H1 (cell line): ENCODE results near the gene FIG4. TPM values are rescaled to one million over a fixed set of nuclear protein-coding genes. Genes with fewer than 3 reads are reported as not detected.

ENCODE experiments used
- BACH1 ChIP-seq: IDR thresholded peaks from 2 replicates; pipeline ENCODE4 v1.6.1; 2012; ENCODE audit warnings: low read length, improper control_type of control experiment
- BCL11A ChIP-seq, 2 experiments: IDR thresholded peaks; one replicate each; pipeline ENCODE4 v1.6.1; 2011; ENCODE audit warnings: low read depth in 2 of 2, low read length in 2 of 2, mild to moderate bottlenecking in 2 of 2
- BRCA1 ChIP-seq: IDR thresholded peaks from 2 replicates; pipeline ENCODE4 v1.6.1; 2012; ENCODE audit warnings: low read depth, low read length, improper control_type of control experiment
- CBX8 ChIP-seq: fragments of 300-800, 300-1000 bp; sonication (generic); IDR thresholded peaks from 2 replicates; pipeline ENCODE4 v1.7.1; 2016; ENCODE audit warnings: low read depth, low read length, borderline replicate concordance
- CHD7 ChIP-seq: fragments of 300-600 bp; sonication (generic); IDR thresholded peaks from 2 replicates; pipeline ENCODE4 v1.7.1; 2012; ENCODE audit warnings: low read length, moderate library complexity, mild to moderate bottlenecking, inconsistent platforms; ENCODE audit not compliant: insufficient replicate concordance
- JUN ChIP-seq: IDR thresholded peaks from 2 replicates; pipeline ENCODE4 v1.6.1; 2011; ENCODE audit warnings: low read depth, mild to moderate bottlenecking, improper control_type of control experiment, low read length
- JUND ChIP-seq: IDR thresholded peaks from 2 replicates; pipeline ENCODE4 v1.6.1; 2011; ENCODE audit warnings: mild to moderate bottlenecking, improper control_type of control experiment, low read length
- KDM1A ChIP-seq: fragments of 200-600, 300-600 bp; sonication (generic); IDR thresholded peaks from 2 replicates; pipeline ENCODE4 v1.7.1; 2016; ENCODE audit warnings: mild to moderate bottlenecking, low read length, borderline replicate concordance
- PHF8 ChIP-seq: fragments of 200-600 bp; sonication (generic); conservative IDR thresholded peaks from 2 replicates; pipeline ENCODE4 v1.7.1; 2012; ENCODE audit warnings: low read depth, mild to moderate bottlenecking, inconsistent platforms, low read length, moderate library complexity
- POLR2A ChIP-seq, 2 experiments: IDR thresholded peaks; 1 replicate in 1 of 2; 2 replicates in 1 of 2; pipeline ENCODE4 v1.6.1; 2011; ENCODE audit warnings: low read depth in 2 of 2, low read length in 2 of 2, mild to moderate bottlenecking in 2 of 2; ENCODE audit errors: control extremely low read depth in 1 of 2
- RXRA ChIP-seq: IDR thresholded peaks from 2 replicates; pipeline ENCODE4 v1.6.1; 2011; ENCODE audit warnings: low read depth, mild to moderate bottlenecking, low read length, moderate library complexity; ENCODE audit not compliant: insufficient read depth
- SIX5 ChIP-seq: IDR thresholded peaks from 2 replicates; pipeline ENCODE4 v1.6.1; 2011; ENCODE audit warnings: mild to moderate bottlenecking, low read depth, low read length
- SP1 ChIP-seq: IDR thresholded peaks from 2 replicates; pipeline ENCODE4 v1.6.1; 2011; ENCODE audit warnings: low read depth, low read length
- polyA plus RNA-seq, 7 experiments: library from polyadenylated mRNA; depleted of rRNA in 3 of 7; stranded (reverse) in 5 of 7; unstranded in 2 of 7; fragments of >200 nt in 5 of 7; fragments of 200-250 nt in 2 of 7; gene quantifications; 1 replicate in 5 of 7; 2 replicates in 1 of 7; 4 replicates in 1 of 7; pipeline versions ENCODE4 v1.2.1 to v1.2.3, GENCODE V29; 2011 to 2013; ENCODE audit warnings: missing spikeins in 2 of 7, mixed read lengths in 2 of 7
- total RNA-seq: library from RNA; stranded (reverse); fragmentation: NEBNext Ultra II Directional; extraction: Animal tissue kit (Norgen Biotek cat#: 25700); gene quantifications from 2 replicates; pipeline ENCODE4 v1.2.1, GENCODE V29; 2021

The FIG4 gene
- total and polyA plus RNA-seq, 2 of the 8 experiments (the other 6 are each of a cell fraction or from before 2014, with no cell fraction given) = 11.8 to 21.9 TPM

- TF ChIP-seq CHD7 (no peak), POLR2A (IDR thresholded peaks at IDR 0.05; ENCODE audit: control extremely low read depth in 1 of 2, low read depth in 2 of 2, low read length in 2 of 2) (no peak), SIX5 (no peak), JUN (no peak), BRCA1 (no peak), BACH1 (no peak), SP1 (no peak), RXRA (no peak), KDM1A (no peak), JUND (no peak), BCL11A (IDR thresholded peaks at IDR 0.05; ENCODE audit: low read depth in 2 of 2, low read length in 2 of 2) (no peak), CBX8 (no peak), PHF8 (no peak)
These were observed 143.0 kb downstream of the FIG4 start (continued) for GRCh38 chr6:109834131-109834530.
